ENCODE results near the gene ASCL3.
A peak's percentile ranks its signal among the peaks of the same experiment; 100 is the strongest.
"Not testable (repeated sequence)": the region's sequence is repeated elsewhere in the genome, so short reads cannot be mapped to it uniquely, and the experiment has no call there.

ASCL3 gene

GRCh38 chr11:8947230-8947943, 4.6 kb upstream of the ASCL3 start:
- no peak for DNase-seq

GRCh38 chr11:8941341-8942103, 1.3 kb downstream of the ASCL3 start:
- no peak for DNase-seq

GRCh38 chr11:8937659-8938058, 5.2 kb downstream of the ASCL3 start:
- no peak for DNase-seq

DNA sequence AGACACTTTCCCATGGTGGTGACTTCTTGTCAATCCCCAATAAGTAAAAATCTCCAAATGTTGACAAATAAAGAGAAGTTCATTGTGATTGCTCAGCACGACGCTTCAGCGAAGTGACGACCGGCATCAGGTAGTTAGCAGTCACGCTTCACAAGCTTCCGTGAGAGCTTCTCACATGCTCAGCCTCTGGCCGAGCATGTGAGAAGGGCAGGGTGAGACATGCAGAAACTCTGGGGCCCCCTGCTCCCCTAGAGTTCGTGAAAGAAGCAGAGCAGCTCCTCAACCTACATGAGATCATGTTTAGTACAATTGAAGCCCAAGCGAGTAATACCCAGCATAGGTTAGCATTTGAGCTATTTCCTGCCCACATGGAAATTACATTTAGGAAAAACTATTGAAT, 5.7 kb downstream of the ASCL3 start:
- peak in 1 of 2 experiments; percentile 33 for DNase-seq

DNA sequence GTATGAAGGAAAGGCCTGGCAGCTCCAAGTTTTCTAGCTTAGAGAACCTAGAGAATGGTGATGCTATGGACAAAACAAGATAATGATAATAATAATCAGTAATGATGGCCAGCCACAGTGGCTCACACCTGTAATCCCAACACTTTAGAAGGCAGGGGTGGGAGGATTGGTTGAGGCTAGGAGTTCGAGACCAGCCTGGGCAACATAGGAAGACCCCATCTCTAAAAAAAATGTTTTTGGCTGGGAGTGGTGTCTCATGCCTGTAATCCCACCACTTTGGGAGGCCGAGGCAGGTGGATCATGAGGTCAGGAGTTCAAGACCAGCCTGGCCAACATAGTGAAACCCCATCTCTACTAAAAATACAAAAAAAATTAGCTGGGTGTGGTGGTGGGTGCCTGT, 7.0 kb downstream of the ASCL3 start:
- DNase-seq, result not testable (repeated sequence)

GRCh38 chr11:8934742-8935488, 7.9 kb downstream of the ASCL3 start:
- no peak for DNase-seq

- DNase-seq, result no peak
Observed at GRCh38 chr11:8933931-8934330, 8.9 kb downstream of the ASCL3 start.

GRCh38 chr11:8932564-8933180, 10.1 kb downstream of the ASCL3 start, which contains the start of gene C11orf16:
C11orf16 (minus strand) TSS chr11:8932947; CDS start chr11:8932308, 639 bp downstream.
- DNase-seq, result no peak

GRCh38 chr11:8930456-8931175, 12.2 kb downstream of the ASCL3 start:
- DNase-seq, result no peak

DNA sequence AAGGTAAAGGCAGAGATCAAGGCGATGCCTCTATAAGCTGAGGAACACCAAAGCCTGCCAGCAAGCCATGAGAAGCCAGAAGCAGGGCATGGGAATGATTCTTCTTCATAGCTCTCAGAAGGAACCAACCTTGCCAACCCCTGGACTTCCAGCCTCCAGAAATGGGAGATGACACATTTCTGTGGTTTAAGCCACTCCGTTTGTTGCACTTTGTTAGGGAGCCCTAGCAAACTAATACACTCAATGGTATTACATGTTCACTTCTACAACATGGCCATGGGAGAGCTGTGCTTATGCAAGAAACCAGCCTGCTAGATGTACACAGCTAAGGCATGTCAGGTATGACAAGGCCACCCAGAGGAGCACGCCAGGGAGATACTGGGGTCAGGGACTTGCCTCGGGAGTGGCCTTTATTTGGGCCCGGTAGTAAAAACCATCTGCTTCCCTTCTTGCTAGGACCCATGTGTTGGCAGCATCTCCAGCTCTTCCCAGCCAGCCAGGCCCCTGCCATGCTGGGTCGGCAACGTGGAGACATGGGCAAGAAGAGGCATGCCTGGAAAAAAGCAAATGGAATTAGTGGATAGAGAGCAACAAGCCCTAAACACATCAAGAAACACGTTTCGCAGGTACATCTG, 13.7 kb downstream of the ASCL3 start:
- no peak for DNase-seq

GRCh38 chr11:8928205-8928604, 14.6 kb downstream of the ASCL3 start:
- DNase-seq, result no peak

DNA sequence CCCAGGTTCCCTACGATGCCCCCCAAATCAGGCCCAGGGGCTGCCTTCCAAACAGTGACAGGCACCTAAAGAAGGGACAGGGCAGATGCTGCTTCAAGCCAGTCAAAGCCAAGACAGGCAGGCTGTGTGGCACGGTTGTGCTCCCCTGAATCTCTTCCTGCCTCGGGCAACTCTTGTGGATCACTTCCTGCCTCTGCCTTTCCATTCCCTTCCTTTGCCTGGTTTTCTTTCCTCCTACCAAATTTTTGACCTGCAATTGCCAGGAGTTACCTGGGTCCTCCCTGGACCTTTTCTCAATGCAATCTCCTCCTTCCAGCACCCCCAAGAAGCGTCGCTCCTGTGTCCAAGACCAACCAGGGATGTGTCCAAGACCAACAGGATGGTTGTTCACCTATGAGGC, 15.6 kb downstream of the ASCL3 start:
- no peak for DNase-seq

DNA sequence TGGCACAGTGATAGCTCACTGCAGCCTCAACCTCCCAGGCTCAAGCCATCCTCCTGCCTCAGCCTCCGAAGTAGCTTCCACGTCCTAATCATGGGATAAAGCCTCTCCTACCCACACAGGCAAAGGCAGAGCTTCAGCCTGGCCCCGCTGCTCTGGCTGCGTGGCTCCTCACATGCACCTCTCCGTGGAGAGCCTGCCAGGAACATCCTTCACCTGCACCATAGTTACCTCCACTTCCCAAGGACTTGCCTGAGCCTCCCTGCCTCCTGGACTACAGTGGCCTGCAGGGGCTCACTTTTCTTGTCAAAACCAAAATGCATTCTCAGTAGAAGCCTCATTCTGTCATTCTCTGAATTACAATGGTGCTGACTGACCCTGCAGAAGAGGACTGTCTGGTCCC, 16.6 kb downstream of the ASCL3 start:
- no peak for DNase-seq

DNA sequence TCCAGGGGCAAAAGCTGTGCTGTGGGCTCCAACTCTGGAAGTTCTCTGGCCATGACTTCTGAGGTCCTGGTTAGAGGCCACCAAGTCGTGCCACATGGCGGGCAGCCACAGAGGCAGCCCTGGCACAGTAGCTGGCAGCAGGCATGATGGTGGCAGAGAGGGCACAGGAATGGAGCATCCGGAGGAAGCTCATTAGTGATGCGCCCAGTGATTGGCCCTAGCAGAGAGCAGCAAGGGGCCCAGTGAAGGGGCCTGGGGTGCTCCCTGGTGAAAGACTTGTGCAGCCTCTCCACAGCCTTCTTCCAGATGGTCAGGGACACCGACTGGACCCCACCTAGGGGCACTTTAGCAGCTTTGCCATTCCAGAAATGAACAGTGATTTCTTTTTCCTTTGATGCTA, 17.1 kb downstream of the ASCL3 start:
- DNase-seq, result no peak

GRCh38 chr11:8922691-8923090, 20.1 kb downstream of the ASCL3 start:
- no peak for DNase-seq

DNA sequence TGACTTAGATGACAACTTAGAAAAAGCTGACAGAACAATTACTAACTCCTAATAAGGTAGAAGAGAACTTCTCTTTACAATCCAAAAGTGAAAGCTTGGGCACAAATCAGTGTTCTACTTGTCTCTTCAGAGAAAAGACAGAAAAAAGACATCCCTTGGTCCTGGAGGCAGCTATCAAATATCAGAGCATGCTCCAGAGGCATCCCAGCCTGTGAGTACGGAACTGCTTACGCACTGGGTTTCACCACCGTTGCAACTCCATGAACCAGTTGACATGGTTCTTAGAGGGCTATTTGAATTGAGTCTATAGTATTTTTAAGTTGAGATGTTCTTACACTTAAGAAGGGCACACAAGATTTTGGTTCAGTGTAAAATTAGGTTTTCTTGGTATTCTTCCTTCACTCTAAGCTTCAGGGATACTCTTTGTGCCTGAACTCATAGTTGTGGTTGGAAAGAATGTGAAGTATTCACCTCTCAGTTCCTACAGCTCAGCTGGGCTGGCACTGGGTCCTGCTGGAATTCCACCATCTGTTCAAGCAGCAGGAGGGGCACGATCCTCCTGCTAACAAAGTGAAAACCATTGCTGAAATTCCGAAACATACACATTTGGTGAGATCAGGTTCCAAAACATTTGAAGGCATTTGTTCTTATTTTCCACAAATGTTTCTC, 25.5 kb downstream of the ASCL3 start:
- no peak for DNase-seq

GRCh38 chr11:8914661-8915018, 28.2 kb downstream of the ASCL3 start:
- no peak for DNase-seq

DNA sequence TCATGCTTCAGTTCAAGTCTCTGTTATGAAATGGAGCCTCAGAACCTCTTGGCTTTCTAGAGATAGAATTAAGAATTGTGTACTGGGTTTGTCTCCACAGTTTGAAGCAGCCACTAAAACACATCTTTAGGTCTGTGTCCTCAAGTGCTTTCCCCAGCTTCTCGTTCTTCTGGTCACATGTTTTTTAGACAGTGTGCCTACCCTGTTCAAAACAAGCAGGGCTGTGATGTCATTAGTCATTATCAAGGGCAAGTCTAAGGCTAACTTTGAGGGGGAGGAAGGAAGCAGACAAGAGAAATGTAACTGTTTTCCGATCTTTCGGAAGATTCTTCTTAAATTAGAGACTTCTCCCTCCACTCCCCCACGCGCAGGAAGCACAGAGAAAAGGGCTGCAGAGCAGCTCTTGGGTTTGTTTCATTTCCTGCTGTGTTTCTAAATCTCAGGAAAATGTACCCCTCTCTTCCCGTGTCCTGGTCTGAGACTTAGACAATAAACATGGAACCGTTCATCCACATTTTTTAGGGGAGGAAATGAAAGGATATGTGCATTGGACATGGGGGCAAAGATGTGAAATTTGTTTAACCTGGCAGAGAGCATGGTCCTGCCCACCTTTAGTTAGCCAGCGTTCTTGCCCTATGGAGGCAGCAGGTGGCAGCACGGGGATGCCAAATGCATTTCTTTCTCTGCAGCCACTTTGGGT, 28.7 kb downstream of the ASCL3 start:
- peak; percentile 60 to 64 for DNase-seq

DNA sequence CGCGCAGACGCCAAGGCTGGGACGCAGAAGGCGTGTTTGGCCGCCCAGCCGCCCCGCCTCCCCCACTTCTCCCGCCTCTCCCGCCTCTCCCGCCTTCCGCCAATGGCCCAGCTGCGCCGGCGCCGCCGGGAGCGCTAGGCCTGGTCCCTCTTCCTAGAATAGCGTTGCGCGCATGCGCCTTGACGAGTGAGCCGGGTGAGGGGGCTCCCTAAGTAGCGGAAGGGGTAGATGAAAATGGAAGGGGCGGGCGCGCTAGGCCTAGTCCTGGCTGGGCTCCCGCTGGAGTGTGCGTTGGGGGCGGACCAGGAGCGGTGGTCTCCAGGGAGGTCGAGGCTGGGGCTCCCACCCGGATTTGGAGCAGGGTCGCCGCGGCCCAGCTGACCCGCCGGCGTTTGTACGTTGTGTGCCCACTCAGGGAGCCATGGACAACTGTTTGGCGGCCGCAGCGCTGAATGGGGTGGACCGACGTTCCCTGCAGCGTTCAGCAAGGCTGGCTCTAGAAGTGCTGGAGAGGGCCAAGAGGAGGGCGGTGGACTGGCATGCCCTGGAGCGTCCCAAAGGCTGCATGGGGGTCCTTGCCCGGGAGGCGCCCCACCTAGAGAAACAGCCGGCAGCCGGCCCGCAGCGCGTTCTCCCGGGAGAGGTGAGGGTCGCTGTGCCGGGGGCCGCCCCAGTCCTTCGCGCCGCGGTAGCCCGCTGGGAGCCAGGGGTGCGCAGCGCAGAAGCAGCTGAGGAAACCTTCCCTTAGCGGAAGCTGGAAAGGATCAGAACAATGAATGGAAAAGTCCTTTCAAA, 31.6 kb downstream of the ASCL3 start, which contains the start of gene AKIP1:
AKIP1 (plus strand) TSS at position 161 of the 795 bp plus-strand sequence; CDS start at position 422, 261 bp downstream.
- peak; percentile 89 to 91 for DNase-seq

GRCh38 chr11:8910649-8911026, 32.2 kb downstream of the ASCL3 start:
- DNase-seq, result no peak

All from activated T-cell treated with anti-CD3 and anti-CD28 coated beads, Interleukin-2, amount 50 U/mL, for 48 hours (primary cell).